IMR-90 (cell line): ENCODE results near the gene FLVCR2. TPM values are rescaled to one million over a fixed set of nuclear protein-coding genes. Genes with fewer than 3 reads are reported as not detected.

Experiments used
- ATAC-seq: fragments of 200-7000 bp; cut with Tn5 transposase; 2 replicates; pipeline ENCODE4 v1.9.1; 2020; ENCODE audit warnings: low read depth, mild to moderate bottlenecking, moderate library complexity
- BruUV-seq: library from RNA; stranded (reverse); fragments of 400-500 nt; replicated peaks from 2 replicates; lab custom pipeline; 2021; lab: Mats Ljungman, UMichigan
- CTCF ChIA-PET: fragments of 300-600 bp; formaldehyde crosslinking; extraction: SDS; loops from one replicate; lab custom pipeline; 2021; ENCODE audit warnings: antibody characterized with exemption; lab: Yijun Ruan, JAX
- POLR2A ChIA-PET: fragments of 300-600 bp; sonication (Branson Sonifier 250); formaldehyde crosslinking; loops from one replicate; lab custom pipeline; 2022; ENCODE audit warnings: antibody characterized with exemption; ENCODE audit not compliant: unreplicated experiment; lab: Charles Lee
- DNase-seq: peaks from one replicate; pipeline ENCODE4 v3.0.0; 2013
- H2AFZ ChIP-seq: replicated peaks from 2 replicates; pipeline ENCODE3; 2013; ENCODE audit warnings: low read length, mild to moderate bottlenecking; ENCODE audit not compliant: poor library complexity
- H2AK5ac ChIP-seq: 2 replicates; pipeline ENCODE4 v1.6.1; 2013; ENCODE audit warnings: low read depth, low read length, inconsistent platforms
- H2AK9ac ChIP-seq: replicated peaks from 2 replicates; pipeline ENCODE3; 2013; ENCODE audit warnings: mild to moderate bottlenecking, low read depth, low read length, moderate library complexity; ENCODE audit not compliant: poor library complexity
- H2BK120ac ChIP-seq: 2 replicates; pipeline ENCODE4 v1.6.1; 2013; ENCODE audit warnings: low read depth, low read length, inconsistent platforms
- H2BK15ac ChIP-seq: 3 replicates; pipeline ENCODE4 v1.6.1; 2013; ENCODE audit warnings: low read depth, low read length, inconsistent platforms
- H2BK20ac ChIP-seq: 2 replicates; pipeline ENCODE4 v1.6.1; 2013; ENCODE audit warnings: low read depth, mild to moderate bottlenecking, inconsistent platforms, low read length, moderate library complexity
- H2BK5ac ChIP-seq: 2 replicates; pipeline ENCODE4 v1.6.1; 2013; ENCODE audit warnings: mild to moderate bottlenecking, low read depth, low read length, inconsistent platforms; ENCODE audit not compliant: poor library complexity, severe bottlenecking
- H3K14ac ChIP-seq: replicated peaks from 2 replicates; pipeline ENCODE4 v1.6.1; 2013; ENCODE audit warnings: low read depth, low read length, inconsistent platforms
- H3K18ac ChIP-seq: 2 replicates; pipeline ENCODE4 v1.6.1; 2013; ENCODE audit warnings: low read depth, low read length, control low read depth
- H3K23ac ChIP-seq: 2 replicates; pipeline ENCODE4 v1.6.1; 2013; ENCODE audit warnings: low read depth, low read length, inconsistent platforms
- H3K27ac ChIP-seq: 2 replicates; pipeline ENCODE4 v1.5.1; 2013; ENCODE audit warnings: mild to moderate bottlenecking, control low read depth, low read length; ENCODE audit not compliant: insufficient read depth
- H3K27me3 ChIP-seq: 2 replicates; pipeline ENCODE4 v1.6.1; 2013; ENCODE audit warnings: low read length; ENCODE audit not compliant: control insufficient read depth, insufficient read depth
- H3K36me3 ChIP-seq: 2 replicates; pipeline ENCODE4 v1.6.1; 2013; ENCODE audit warnings: low read length, mixed read lengths; ENCODE audit not compliant: control insufficient read depth, insufficient read depth
- H3K4ac ChIP-seq: 2 replicates; pipeline ENCODE4 v1.6.1; 2013; ENCODE audit warnings: low read depth, low read length, inconsistent platforms
- H3K4me1 ChIP-seq: 2 replicates; pipeline ENCODE4 v1.6.1; 2013; ENCODE audit warnings: low read length, mixed read lengths; ENCODE audit not compliant: control insufficient read depth, insufficient read depth
- H3K4me2 ChIP-seq: 2 replicates; pipeline ENCODE4 v1.6.1; 2013; ENCODE audit warnings: low read depth, mild to moderate bottlenecking, control low read depth, low read length, moderate library complexity
- H3K4me3 ChIP-seq: 2 replicates; pipeline ENCODE4 v1.5.1; 2013; ENCODE audit warnings: low read depth, mild to moderate bottlenecking, control low read depth, low read length, moderate library complexity; ENCODE audit not compliant: insufficient read depth
- H3K56ac ChIP-seq: 2 replicates; pipeline ENCODE4 v1.6.1; 2013; ENCODE audit warnings: low read length, inconsistent platforms; ENCODE audit not compliant: insufficient read depth; ENCODE audit errors: extremely low read depth
- H3K79me1 ChIP-seq, 2 experiments: 2 replicates each; pipeline ENCODE4 v1.6.1; 2013; ENCODE audit warnings: low read length in 2 of 2, inconsistent platforms in 1 of 2, low read depth in 1 of 2
- H3K9ac ChIP-seq: 2 replicates; pipeline ENCODE4 v1.6.1; 2013; ENCODE audit warnings: low read depth, low read length, control low read depth
- H3K9me1 ChIP-seq: 2 replicates; pipeline ENCODE4 v1.6.1; 2013; ENCODE audit warnings: low read length, inconsistent platforms; ENCODE audit not compliant: insufficient read depth
- H3K9me3 ChIP-seq: 2 replicates; pipeline ENCODE4 v1.6.1; 2013; ENCODE audit warnings: low read length; ENCODE audit not compliant: control insufficient read depth, insufficient read depth
- H4K20me1 ChIP-seq: 2 replicates; pipeline ENCODE4 v1.6.1; 2013; ENCODE audit warnings: low read length, inconsistent platforms; ENCODE audit not compliant: insufficient read depth
- H4K5ac ChIP-seq: 2 replicates; pipeline ENCODE4 v1.6.1; 2013; ENCODE audit warnings: mild to moderate bottlenecking, low read depth, low read length, control low read depth
- H4K8ac ChIP-seq, 2 experiments: 2 replicates each; pipeline ENCODE4 v1.6.1; 2013; ENCODE audit warnings: low read depth in 2 of 2, low read length in 2 of 2, control low read depth in 1 of 2, inconsistent platforms in 1 of 2
- H4K91ac ChIP-seq: 2 replicates; pipeline ENCODE4 v1.6.1; 2013; ENCODE audit warnings: low read depth, low read length, inconsistent platforms; ENCODE audit not compliant: insufficient read depth
- MAZ ChIP-seq: IDR thresholded peaks from 2 replicates; pipeline ENCODE4 v1.6.1; 2012; ENCODE audit warnings: low read depth, mild to moderate bottlenecking, low read length, improper control_type of control experiment, moderate library complexity, borderline replicate concordance
- WGBS, 2 experiments: methylation state at CpG; one replicate each; pipeline versions ENCODE4 v1.1.5 to v1.1.7; 2013; ENCODE audit warnings: missing lambda C conversion rate in 2 of 2; ENCODE audit not compliant: insufficient read length in 1 of 2; ENCODE audit errors: extremely low coverage in 2 of 2; 5-methylcytosine and 5-hydroxymethylcytosine counted together
- dilution Hi-C: fragments of 300-500 bp; cut with HindIII; formaldehyde crosslinking; loops from one replicate; pipeline ENCODE4 v1.14.3; 2018; ENCODE audit warnings: low sequenced_read_pairs; ENCODE audit not compliant: unreplicated experiment
- in situ Hi-C: fragments of 300-500 bp; cut with MboI; formaldehyde crosslinking; loops from 3 replicates; pipeline ENCODE4 v1.14.3; 2019; ENCODE audit warnings: low sequenced_read_pairs, inconsistent platforms, mixed read lengths
- intact Hi-C: fragments of 100-400 bp; cut with micrococcal nuclease; formaldehyde crosslinking; loops from 2 replicates; pipeline ENCODE4 v1.10.0; 2022
- polyA plus RNA-seq, 3 experiments: library from polyadenylated mRNA; depleted of rRNA; stranded (reverse); fragments of >200 nt; gene quantifications; 2 replicates each; pipeline ENCODE4 v1.2.3, GENCODE V29; 2012; ENCODE audit warnings: low replicate concordance in 1 of 3
- total RNA-seq: library from RNA; depleted of rRNA; stranded (reverse); fragments of >200 nt; gene quantifications from 2 replicates; pipeline ENCODE4 v1.2.3, GENCODE V29; 2012

Gene FLVCR2
- total and polyA plus RNA-seq, 2 of the 4 experiments (the other 2 are of a cell fraction) = 0.94 to 1.4 TPM

- peaks cover 5% of the 10 kb centered on the region for H3K4me1 ChIP-seq
- no peak overlapping the region for H2BK5ac ChIP-seq
- no peak overlapping the region for H4K5ac ChIP-seq
- ATAC-seq = no peak; the same call in 1 of the 2 replicates
- ChIA-PET CTCF (interaction anchor here (0.7 to 0.8 kb wide), 2 partner anchors 26 to 231 kb away, joined by 3 to 4 read pairs; no protein-coding TSS in a partner anchor), POLR2A (interaction anchor here (0.6 kb wide), 1 partner anchor 10 kb away, joined by 8 read pairs; no protein-coding TSS in a partner anchor)
- in situ Hi-C loops (no loop called here), intact Hi-C loops (no loop called here), dilution Hi-C loops (no loop called here)
- H3K79me1 ChIP-seq = no peaks in the 10 kb centered on the region
- no peak overlapping the region for H2BK120ac ChIP-seq
- H3K27ac ChIP-seq = no peak overlapping the region; the same call in 1 of the 2 replicates
- no peak overlapping the region for H3K4ac ChIP-seq
- no peaks in the 10 kb centered on the region; the same call in 1 of the 2 replicates for H3K27me3 ChIP-seq
- H2AFZ ChIP-seq = no peak overlapping the region
- WGBS, 2 experiments = no CpG with 5 or more reads among the region's 5 CpGs
- H3K18ac ChIP-seq = peak overlapping the region; percentile 57; the same call in 1 of the 2 replicates
- H3K14ac ChIP-seq = no peak overlapping the region
- peaks cover 3% of the 10 kb centered on the region for H3K9me1 ChIP-seq
- H3K56ac ChIP-seq = no peak overlapping the region
- no peak overlapping the region for H2BK15ac ChIP-seq
- no peak overlapping the region for H3K4me2 ChIP-seq
- DNase-seq = no peak
- no TSS peak for BruUV-seq
- no peak overlapping the region for H2AK9ac ChIP-seq
- no peak overlapping the region for H3K9ac ChIP-seq
- H4K8ac ChIP-seq = no peak overlapping the region
- H2BK20ac ChIP-seq = 0 out of 2 replicates have a peak overlapping the region, but pooled peaks have one; percentile 16
- no peak overlapping the region for H3K23ac ChIP-seq
- no peak for TF ChIP-seq MAZ
- H3K36me3 ChIP-seq = no peaks in the 10 kb centered on the region
- H2AK5ac ChIP-seq = 0 out of 2 replicates have a peak overlapping the region, but pooled peaks have one; percentile 70
- H4K91ac ChIP-seq = no peak overlapping the region
- no peak overlapping the region for H3K4me3 ChIP-seq
- H4K20me1 ChIP-seq = no peaks in the 10 kb centered on the region
- H3K9me3 ChIP-seq = no peaks in the 10 kb centered on the region
Measured at GRCh38 chr14:75535164-75535898, 43.1 kb upstream of the FLVCR2 start.
